HG03469 (cell line): ENCODE data around the gene PATJ.
"Not testable (repeated sequence)": the region's sequence is repeated elsewhere in the genome, so short reads cannot be mapped to it uniquely, and the experiment has no call there.

Source experiments
- ATAC-seq: cut with Tn5 transposase; IDR thresholded peaks from one replicate; pipeline ENCODE4 v1.9.1; 2021; ENCODE audit warnings: mild to moderate bottlenecking, moderate library complexity, moderate number of reproducible peaks; ENCODE audit not compliant: unreplicated experiment

The PATJ gene

GRCh38 chr1:62194651-62195544, 452.6 kb downstream of the PATJ start, which contains the start of gene L1TD1:
Gene L1TD1 (plus strand): TSS chr1:62194849. CDS start chr1:62206629, 11,780 bp downstream.
- no peak for ATAC-seq

- no peak for ATAC-seq
Observed at GRCh38 chr1:62196086-62196690, 453.9 kb downstream of the PATJ start.

GRCh38 chr1:62198069-62198780, 455.9 kb downstream of the PATJ start:
- ATAC-seq: no peak

GRCh38 chr1:62198781-62199125, 456.5 kb downstream of the PATJ start:
- ATAC-seq: no peak

- ATAC-seq: no peak
Observed at GRCh38 chr1:62207187-62207586, 464.9 kb downstream of the PATJ start.

- no peak for ATAC-seq
Observed at GRCh38 chr1:62208087-62208486, 465.8 kb downstream of the PATJ start.

- ATAC-seq: no peak
Observed at GRCh38 chr1:62208970-62209369, 466.7 kb downstream of the PATJ start.

GRCh38 chr1:62209931-62210595, 467.8 kb downstream of the PATJ start:
- no peak for ATAC-seq

- no peak for ATAC-seq
Observed at GRCh38 chr1:62210960-62211359, 468.7 kb downstream of the PATJ start.

- ATAC-seq: no peak
Observed at GRCh38 chr1:62212411-62212810, 470.1 kb downstream of the PATJ start.

- ATAC-seq: no peak
Observed at GRCh38 chr1:62213075-62213914, 471.0 kb downstream of the PATJ start.

- no peak for ATAC-seq
Observed at GRCh38 chr1:62218604-62219003, 476.3 kb downstream of the PATJ start.

GRCh38 chr1:62220456-62220855, 478.2 kb downstream of the PATJ start:
- ATAC-seq: not testable (repeated sequence)

GRCh38 chr1:62221171-62221570, 478.9 kb downstream of the PATJ start:
- ATAC-seq: no peak

- ATAC-seq: no peak
Observed at GRCh38 chr1:62222321-62222720, 480.0 kb downstream of the PATJ start.

GRCh38 chr1:62224182-62224581, 481.9 kb downstream of the PATJ start:
- no peak for ATAC-seq

- no peak for ATAC-seq
Observed at GRCh38 chr1:62227496-62227895, 485.2 kb downstream of the PATJ start.
